HepG2 (cell line): Measurements from ENCODE around the gene CMYA5.

ENCODE experiments used
- CTCF ChIP-seq: sonication (generic); formaldehyde crosslinking; IDR thresholded peaks from 2 replicates; pipeline ENCODE4 v1.5.0; 2020; ENCODE audit warnings: mild to moderate bottlenecking, missing genetic modification reagents, moderate library complexity
- ERF ChIP-seq: IDR thresholded peaks from 2 replicates; pipeline ENCODE4 v1.6.1; 2018; ENCODE audit warnings: missing biosample characterization, missing genetic modification reagents
- FOXC1 ChIP-seq: sonication (generic); formaldehyde crosslinking; IDR thresholded peaks from 2 replicates; pipeline ENCODE4 v1.8.0; 2022; ENCODE audit warnings: mild to moderate bottlenecking, missing genetic modification reagents, borderline replicate concordance
- GTF2F1 ChIP-seq: fragments of 150-350 bp; IDR thresholded peaks from 2 replicates; pipeline ENCODE4 v1.6.1; 2014; ENCODE audit warnings: low read length
- MBNL3 ChIP-seq: fragments of 250-450 bp; sonication (Bioruptor Pico); conservative IDR thresholded peaks from 2 replicates; pipeline ENCODE4 v1.8.0; 2022; ENCODE audit warnings: mild to moderate bottlenecking, inconsistent platforms
- POLR2A ChIP-seq, 2 experiments: IDR thresholded peaks; 2 replicates each; pipeline ENCODE4 v1.6.1; 2011; ENCODE audit warnings: low read depth in 2 of 2, low read length in 2 of 2, mild to moderate bottlenecking in 1 of 2, moderate library complexity in 1 of 2; ENCODE audit not compliant: insufficient read depth in 1 of 2
- ZBTB21 ChIP-seq: sonication (generic); formaldehyde crosslinking; IDR thresholded peaks from 2 replicates; pipeline ENCODE4 v1.4.0; 2020; ENCODE audit warnings: missing genetic modification reagents
- ZHX1 ChIP-seq: sonication (generic); formaldehyde crosslinking; IDR thresholded peaks from 2 replicates; pipeline ENCODE4 v1.8.1; 2022; ENCODE audit warnings: low read depth, mild to moderate bottlenecking, missing genetic modification reagents
- ZNF460 ChIP-seq: sonication (generic); formaldehyde crosslinking; IDR thresholded peaks from 2 replicates; pipeline ENCODE4 v1.5.1; 2020; ENCODE audit warnings: missing genetic modification reagents, mild to moderate bottlenecking, borderline replicate concordance
- ZNF574 ChIP-seq: sonication (generic); formaldehyde crosslinking; IDR thresholded peaks from 2 replicates; pipeline ENCODE4 v1.4.0; 2020; ENCODE audit warnings: missing genetic modification reagents
- ZNF670 ChIP-seq: sonication (generic); formaldehyde crosslinking; IDR thresholded peaks from 2 replicates; pipeline ENCODE4 v1.8.0; 2022; ENCODE audit warnings: mild to moderate bottlenecking, missing genetic modification reagents, borderline replicate concordance
- TF ChIP-seq, protein P1 (sequence below): sonication (generic); formaldehyde crosslinking; IDR thresholded peaks from 2 replicates; pipeline ENCODE4 v1.4.0; 2020; ENCODE audit warnings: missing genetic modification reagents

GRCh38 chr5:79753092-79753491 lies 63.5 kb downstream of the CMYA5 start:
- TF ChIP-seq ERF (no peak), CTCF (CRISPR knock-in tag) (no peak), ZHX1 (CRISPR knock-in tag) (no peak), ZNF574 (CRISPR knock-in tag) (no peak), POLR2A (IDR thresholded peaks at IDR 0.05; ENCODE audit: insufficient read depth in 1 of 2, low read depth in 2 of 2, low read length in 2 of 2) (no peak), GTF2F1 (no peak), FOXC1 (CRISPR knock-in tag) (no peak), ZNF460 (CRISPR knock-in tag) (no peak), MBNL3 (no peak), ZBTB21 (no peak), ZNF670 (no peak)
- TF ChIP-seq, protein P1, sequence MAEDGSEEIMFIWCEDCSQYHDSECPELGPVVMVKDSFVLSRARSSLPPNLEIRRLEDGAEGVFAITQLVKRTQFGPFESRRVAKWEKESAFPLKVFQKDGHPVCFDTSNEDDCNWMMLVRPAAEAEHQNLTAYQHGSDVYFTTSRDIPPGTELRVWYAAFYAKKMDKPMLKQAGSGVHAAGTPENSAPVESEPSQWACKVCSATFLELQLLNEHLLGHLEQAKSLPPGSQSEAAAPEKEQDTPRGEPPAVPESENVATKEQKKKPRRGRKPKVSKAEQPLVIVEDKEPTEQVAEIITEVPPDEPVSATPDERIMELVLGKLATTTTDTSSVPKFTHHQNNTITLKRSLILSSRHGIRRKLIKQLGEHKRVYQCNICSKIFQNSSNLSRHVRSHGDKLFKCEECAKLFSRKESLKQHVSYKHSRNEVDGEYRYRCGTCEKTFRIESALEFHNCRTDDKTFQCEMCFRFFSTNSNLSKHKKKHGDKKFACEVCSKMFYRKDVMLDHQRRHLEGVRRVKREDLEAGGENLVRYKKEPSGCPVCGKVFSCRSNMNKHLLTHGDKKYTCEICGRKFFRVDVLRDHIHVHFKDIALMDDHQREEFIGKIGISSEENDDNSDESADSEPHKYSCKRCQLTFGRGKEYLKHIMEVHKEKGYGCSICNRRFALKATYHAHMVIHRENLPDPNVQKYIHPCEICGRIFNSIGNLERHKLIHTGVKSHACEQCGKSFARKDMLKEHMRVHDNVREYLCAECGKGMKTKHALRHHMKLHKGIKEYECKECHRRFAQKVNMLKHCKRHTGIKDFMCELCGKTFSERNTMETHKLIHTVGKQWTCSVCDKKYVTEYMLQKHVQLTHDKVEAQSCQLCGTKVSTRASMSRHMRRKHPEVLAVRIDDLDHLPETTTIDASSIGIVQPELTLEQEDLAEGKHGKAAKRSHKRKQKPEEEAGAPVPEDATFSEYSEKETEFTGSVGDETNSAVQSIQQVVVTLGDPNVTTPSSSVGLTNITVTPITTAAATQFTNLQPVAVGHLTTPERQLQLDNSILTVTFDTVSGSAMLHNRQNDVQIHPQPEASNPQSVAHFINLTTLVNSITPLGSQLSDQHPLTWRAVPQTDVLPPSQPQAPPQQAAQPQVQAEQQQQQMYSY: no peak
